ENCODE measurements around the gene TSPAN18.

The TSPAN18 gene

GRCh38 chr11:44971185-44971584 lies 244.4 kb downstream of the TSPAN18 start:
- no peak for DNase-seq

GRCh38 chr11:44972746-44973435 lies 246.1 kb downstream of the TSPAN18 start:
- DNase-seq = no peak

- DNase-seq = no peak
Observed at GRCh38 chr11:44973632-44974401, 247.1 kb downstream of the TSPAN18 start.

GRCh38 chr11:44974402-44975000 lies 247.7 kb downstream of the TSPAN18 start:
- no peak for DNase-seq

GRCh38 chr11:44976576-44976975 lies 249.8 kb downstream of the TSPAN18 start:
- no peak for DNase-seq

GRCh38 chr11:44977493-44977984 lies 250.8 kb downstream of the TSPAN18 start:
- no peak for DNase-seq

- no peak for DNase-seq
Observed at GRCh38 chr11:44978274-44978960, 251.7 kb downstream of the TSPAN18 start.

- DNase-seq = no peak
Observed at GRCh38 chr11:44978961-44979331, 252.2 kb downstream of the TSPAN18 start.

- DNase-seq = no peak
Observed at GRCh38 chr11:44979543-44980399, 253.0 kb downstream of the TSPAN18 start.

GRCh38 chr11:44980533-44981427 lies 254.0 kb downstream of the TSPAN18 start:
- DNase-seq = no peak

Measured in SIG-M5 (cell line).